Glutamatergic neuron (in vitro differentiated cells): ENCODE data around the gene PTGES2. TPM values are rescaled to one million over a fixed set of nuclear protein-coding genes. Genes with fewer than 3 reads are reported as not detected.
A peak's percentile ranks its signal among the peaks of the same experiment; 100 is the strongest.
"Not testable (repeated sequence)": the region's sequence is repeated elsewhere in the genome, so short reads cannot be mapped to it uniquely, and the experiment has no call there.

Source experiments
- DNase-seq: peaks from one replicate; pipeline ENCODE4 v3.0.0; 2022
- H3K27ac Mint-ChIP-seq: one replicate; pipeline ENCODE4 v1.8.0; 2020; ENCODE audit warnings: mild to moderate bottlenecking, mixed read lengths, inconsistent platforms; ENCODE audit not compliant: unreplicated experiment
- H3K27me3 Mint-ChIP-seq: one replicate; pipeline ENCODE4 v1.8.0; 2020; ENCODE audit warnings: mild to moderate bottlenecking, moderate library complexity, mixed read lengths, inconsistent platforms; ENCODE audit not compliant: unreplicated experiment
- H3K36me3 Mint-ChIP-seq: one replicate; pipeline ENCODE4 v1.8.0; 2020; ENCODE audit warnings: mild to moderate bottlenecking, mixed read lengths, inconsistent platforms; ENCODE audit not compliant: unreplicated experiment
- H3K4me1 Mint-ChIP-seq: one replicate; pipeline ENCODE4 v1.8.0; 2020; ENCODE audit warnings: mild to moderate bottlenecking, low read depth, mixed read lengths, inconsistent platforms; ENCODE audit not compliant: unreplicated experiment
- H3K4me3 Mint-ChIP-seq: one replicate; pipeline ENCODE4 v1.8.0; 2020; ENCODE audit warnings: mild to moderate bottlenecking, mixed read lengths, inconsistent platforms; ENCODE audit not compliant: unreplicated experiment
- H3K9me3 Mint-ChIP-seq: one replicate; pipeline ENCODE4 v1.8.0; 2020; ENCODE audit warnings: mild to moderate bottlenecking, moderate library complexity, mixed read lengths, inconsistent platforms; ENCODE audit not compliant: unreplicated experiment
- total RNA-seq: library from RNA; stranded (reverse); fragmentation: NEBNext Ultra II Directional; extraction: Animal tissue kit (Norgen Biotek cat#: 25700); gene quantifications from one replicate; pipeline ENCODE4 v1.2.1, GENCODE V29; 2021; ENCODE audit not compliant: unreplicated experiment
- TF ChIP-seq, protein P1 (sequence below): fragments of 200-600 bp; sonication (generic); IDR thresholded peaks from one replicate; pipeline ENCODE4 v1.5.0; 2021; ENCODE audit not compliant: partially characterized antibody, unreplicated experiment

PTGES2 gene
- total RNA-seq, 1 donor from 2014 or later: 85.1 TPM

DNA sequence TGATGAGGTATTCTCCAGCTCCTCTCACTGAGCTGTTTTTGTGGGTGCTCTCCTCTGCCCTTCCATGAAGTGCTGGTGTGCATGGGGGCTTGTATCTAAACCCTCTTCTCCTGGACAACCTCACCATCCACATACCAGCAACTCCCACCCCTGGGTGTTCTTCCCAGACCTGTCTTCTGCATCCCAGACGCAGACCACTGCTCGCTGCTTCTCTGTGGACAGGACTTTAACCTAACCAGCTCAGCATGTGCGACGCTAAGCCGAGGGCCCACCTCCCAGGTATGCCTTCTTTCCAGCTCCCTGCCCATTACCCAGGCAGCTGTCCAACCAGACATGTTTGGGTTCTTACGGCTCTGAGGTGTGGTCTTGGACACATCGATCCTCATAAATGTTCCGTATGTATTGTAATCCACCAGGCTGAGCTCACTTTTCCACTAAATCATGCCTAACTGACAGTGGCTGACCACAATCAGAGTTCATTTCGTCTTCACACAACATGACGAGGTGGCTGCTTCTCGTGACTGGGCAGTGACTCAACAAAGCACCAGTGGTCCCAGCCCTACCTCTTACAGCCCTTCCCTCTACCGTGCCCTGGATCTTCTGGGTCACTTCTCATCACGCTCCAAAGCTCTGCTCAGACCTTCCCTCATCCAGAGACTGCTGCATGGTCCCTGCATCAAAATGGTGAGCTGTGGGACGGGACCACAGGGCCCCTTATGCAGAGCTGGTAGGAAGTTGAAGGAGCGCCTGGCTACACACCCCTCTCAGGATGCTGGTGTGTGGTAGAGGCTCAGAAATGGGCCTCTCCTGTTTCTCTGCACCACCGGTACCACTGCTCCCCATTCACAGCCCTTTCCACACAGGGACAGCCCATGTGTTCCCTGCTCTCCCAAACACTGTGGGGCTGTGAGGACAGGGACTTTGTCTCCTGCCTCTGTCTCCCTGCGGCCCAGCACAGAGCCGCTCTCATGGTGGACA lies 9.6 kb upstream of the PTGES2 start:
- Mint-ChIP-seq H3K4me1 (peaks cover 53% of the 10 kb centered on the region), H3K4me3 (peak overlapping the region; percentile 36), H3K27me3 (peaks cover 9% of the 10 kb centered on the region), H3K27ac (peak overlapping the region; percentile 73), H3K36me3 (peaks cover 6% of the 10 kb centered on the region), H3K9me3 (peaks cover 23% of the 10 kb centered on the region)
- TF ChIP-seq, protein P1, sequence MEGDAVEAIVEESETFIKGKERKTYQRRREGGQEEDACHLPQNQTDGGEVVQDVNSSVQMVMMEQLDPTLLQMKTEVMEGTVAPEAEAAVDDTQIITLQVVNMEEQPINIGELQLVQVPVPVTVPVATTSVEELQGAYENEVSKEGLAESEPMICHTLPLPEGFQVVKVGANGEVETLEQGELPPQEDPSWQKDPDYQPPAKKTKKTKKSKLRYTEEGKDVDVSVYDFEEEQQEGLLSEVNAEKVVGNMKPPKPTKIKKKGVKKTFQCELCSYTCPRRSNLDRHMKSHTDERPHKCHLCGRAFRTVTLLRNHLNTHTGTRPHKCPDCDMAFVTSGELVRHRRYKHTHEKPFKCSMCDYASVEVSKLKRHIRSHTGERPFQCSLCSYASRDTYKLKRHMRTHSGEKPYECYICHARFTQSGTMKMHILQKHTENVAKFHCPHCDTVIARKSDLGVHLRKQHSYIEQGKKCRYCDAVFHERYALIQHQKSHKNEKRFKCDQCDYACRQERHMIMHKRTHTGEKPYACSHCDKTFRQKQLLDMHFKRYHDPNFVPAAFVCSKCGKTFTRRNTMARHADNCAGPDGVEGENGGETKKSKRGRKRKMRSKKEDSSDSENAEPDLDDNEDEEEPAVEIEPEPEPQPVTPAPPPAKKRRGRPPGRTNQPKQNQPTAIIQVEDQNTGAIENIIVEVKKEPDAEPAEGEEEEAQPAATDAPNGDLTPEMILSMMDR: no peak
- DNase-seq: peak; percentile 5

DNA sequence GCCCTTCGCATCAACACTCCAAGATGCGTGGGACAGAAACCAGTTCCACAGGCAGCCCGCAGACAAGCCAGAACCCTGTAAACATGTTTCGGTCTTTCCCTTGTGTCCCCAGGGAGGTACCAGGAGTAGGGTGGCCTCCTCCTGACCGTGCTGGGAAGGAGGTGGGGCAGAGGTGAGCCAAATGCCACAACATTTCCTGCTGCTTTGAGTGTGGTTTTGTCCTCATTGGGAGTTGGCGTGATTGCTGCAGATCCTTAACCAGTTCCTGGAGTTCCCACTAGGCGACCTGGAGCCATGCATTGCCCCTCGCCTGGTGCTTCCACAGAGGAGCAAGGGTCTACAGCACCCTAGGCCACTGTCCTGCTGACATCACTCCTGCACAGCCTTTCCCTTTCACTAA lies 8.0 kb upstream of the PTGES2 start:
- Mint-ChIP-seq H3K9me3 (peaks cover 26% of the 10 kb centered on the region), H3K4me3 (peak overlapping the region; percentile 74), H3K4me1 (peaks cover 56% of the 10 kb centered on the region), H3K27ac (peak overlapping the region; percentile 89)
- H3K27me3 Mint-ChIP-seq, DNase-seq, H3K36me3 Mint-ChIP-seq: not testable (repeated sequence)

DNA sequence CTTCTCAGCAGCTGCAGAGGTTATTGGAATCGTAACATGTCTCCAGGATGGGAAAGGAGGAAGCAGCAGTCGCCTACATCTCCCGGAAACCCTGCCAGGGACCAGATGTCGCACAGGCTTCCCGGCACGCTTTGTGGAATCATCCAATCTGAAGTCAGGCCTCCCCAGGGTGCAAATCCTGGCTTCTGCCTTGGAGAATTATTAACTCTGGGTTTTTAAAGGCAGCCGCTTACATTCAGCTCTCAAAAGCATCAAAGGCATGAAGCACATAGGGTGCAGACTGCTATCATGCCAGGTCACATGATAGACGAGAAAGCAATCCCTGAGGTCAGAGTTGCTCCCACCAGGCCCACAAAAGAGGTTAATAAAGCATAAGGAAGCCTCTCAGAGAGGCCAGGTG lies 4.6 kb upstream of the PTGES2 start:
- H3K36me3 Mint-ChIP-seq: not testable (repeated sequence)
- peaks cover 50% of the 10 kb centered on the region for H3K4me1 Mint-ChIP-seq
- H3K27me3 Mint-ChIP-seq: peaks cover 15% of the 10 kb centered on the region
- H3K4me3 Mint-ChIP-seq: peak overlapping the region; percentile 72
- peak; percentile 47 for DNase-seq
- H3K9me3 Mint-ChIP-seq: peaks cover 26% of the 10 kb centered on the region
- H3K27ac Mint-ChIP-seq: peak overlapping the region; percentile 94

DNA sequence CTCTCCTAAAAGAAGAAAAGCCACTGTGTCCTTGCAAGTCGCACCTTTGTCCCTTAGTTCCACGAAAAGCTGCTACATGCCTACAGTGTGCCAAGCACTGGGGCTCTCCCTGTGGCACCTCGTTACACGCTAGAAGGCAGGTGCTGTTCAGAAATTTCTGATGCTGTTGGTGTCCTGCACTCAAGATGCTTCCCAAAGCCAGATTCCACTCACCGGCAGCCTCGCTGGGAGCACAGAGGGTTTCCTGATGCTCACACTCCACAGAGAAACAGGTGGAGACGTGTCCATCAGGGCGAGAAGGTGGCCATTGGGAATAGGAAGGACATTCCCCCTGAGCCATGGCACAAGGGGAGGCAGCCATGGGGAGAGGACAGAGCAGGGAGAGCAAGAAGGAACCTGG lies 3.8 kb upstream of the PTGES2 start:
- peak overlapping the region; percentile 72 for H3K4me3 Mint-ChIP-seq
- peaks cover 13% of the 10 kb centered on the region for H3K27me3 Mint-ChIP-seq
- not testable (repeated sequence) for H3K36me3 Mint-ChIP-seq
- peak; percentile 18 for DNase-seq
- peak overlapping the region; percentile 94 for H3K27ac Mint-ChIP-seq
- peaks cover 22% of the 10 kb centered on the region for H3K9me3 Mint-ChIP-seq
- peaks cover 46% of the 10 kb centered on the region for H3K4me1 Mint-ChIP-seq

DNA sequence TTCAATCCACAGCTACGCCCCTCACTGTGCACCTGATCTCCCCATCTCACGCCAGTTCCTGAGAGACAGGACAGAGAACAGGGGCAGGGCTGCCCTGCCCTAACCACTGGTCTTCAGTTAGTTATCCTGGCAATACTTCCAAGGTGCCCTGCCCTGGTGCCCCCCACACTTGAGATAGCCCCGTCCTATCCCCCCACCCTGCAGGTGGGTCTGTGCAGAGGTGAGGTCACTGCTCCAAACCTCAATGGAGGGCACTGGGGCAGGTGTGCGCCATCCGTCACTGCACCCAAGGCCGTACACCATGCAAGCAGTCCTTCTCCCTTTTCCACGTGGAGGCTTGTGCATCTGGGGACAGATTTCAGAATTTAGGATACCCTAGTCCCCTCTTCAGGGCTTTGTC lies 3.1 kb upstream of the PTGES2 start:
- Mint-ChIP-seq H3K9me3 (peaks cover 23% of the 10 kb centered on the region), H3K4me3 (peak overlapping the region; percentile 20)

DNA sequence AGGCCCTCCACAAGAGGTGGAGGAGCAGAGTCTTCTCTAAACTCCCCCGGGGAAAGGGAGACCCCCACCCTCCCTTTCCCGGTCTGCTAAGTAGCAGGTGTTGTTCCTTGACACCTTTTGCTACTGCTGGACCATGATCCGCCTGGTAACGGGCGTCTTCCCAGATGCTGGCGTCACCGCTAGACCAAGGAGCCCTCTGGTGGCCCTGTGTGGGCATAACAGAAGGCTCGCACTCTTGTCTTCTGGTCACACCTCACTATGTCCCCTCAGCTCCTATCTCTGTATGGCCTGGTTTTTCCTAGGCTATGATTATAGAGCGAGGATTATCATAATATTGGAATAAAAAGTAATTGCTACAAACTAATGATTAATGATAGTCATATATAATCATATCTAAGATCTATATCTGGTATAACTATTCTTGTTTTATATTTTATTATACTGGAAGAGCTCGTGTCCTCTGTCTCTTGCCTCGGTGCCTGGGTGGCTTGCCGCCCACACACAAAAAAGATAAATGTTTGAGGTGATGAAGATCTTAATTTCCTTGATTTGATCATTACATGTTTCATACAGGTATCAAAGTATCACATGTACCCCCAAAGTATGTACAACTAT lies 2.6 kb upstream of the PTGES2 start:
- Mint-ChIP-seq H3K27me3 (peaks cover 11% of the 10 kb centered on the region), H3K4me1 (peaks cover 42% of the 10 kb centered on the region), H3K27ac (peak overlapping the region; percentile 52), H3K9me3 (peaks cover 21% of the 10 kb centered on the region)
- peak; percentile 79 for DNase-seq
- not testable (repeated sequence) for H3K36me3 Mint-ChIP-seq, H3K4me3 Mint-ChIP-seq
- TF ChIP-seq, protein P1: peak; percentile 62

More for the DNA sequence above, 3.1 kb upstream of the PTGES2 start:
- H3K4me1 Mint-ChIP-seq: peaks cover 48% of the 10 kb centered on the region
- not testable (repeated sequence) for H3K36me3 Mint-ChIP-seq, H3K27ac Mint-ChIP-seq
- peaks cover 12% of the 10 kb centered on the region for H3K27me3 Mint-ChIP-seq
- DNase-seq: peak; percentile 2
